Activated CD4-positive, alpha-beta memory T cell treated with anti-CD3 and anti-CD28 coated beads, Interleukin-2, amount 10 ng/mL, durations not matched to agents 7 days and 5 days (primary cell): Measurements from ENCODE around the gene TMEM169. TPM values are rescaled to one million over a fixed set of nuclear protein-coding genes. Genes with fewer than 3 reads are reported as not detected.
A peak's percentile ranks its signal among the peaks of the same experiment; 100 is the strongest.

ENCODE experiments used
- CTCF ChIA-PET: fragments of 350-600 bp; sonication (Branson Sonifier 250); formaldehyde crosslinking; loops from one replicate; lab custom pipeline; 2021; ENCODE audit warnings: antibody characterized with exemption, inconsistent platforms; lab: Charles Lee
- POLR2A ChIA-PET: fragments of 350-600 bp; sonication (Branson Sonifier 250); formaldehyde crosslinking; loops from one replicate; lab custom pipeline; 2021; ENCODE audit warnings: antibody characterized with exemption; lab: Charles Lee
- DNase-seq: peaks from one replicate; pipeline ENCODE4 v3.0.0-alpha.2; 2020
- H3K27ac Mint-ChIP-seq: one replicate; pipeline ENCODE4 v1.8.0; 2021; ENCODE audit warnings: mild to moderate bottlenecking, mixed read lengths
- H3K27me3 Mint-ChIP-seq: one replicate; pipeline ENCODE4 v1.8.0; 2021; ENCODE audit warnings: mixed read lengths
- H3K36me3 Mint-ChIP-seq: one replicate; pipeline ENCODE4 v1.8.0; 2021; ENCODE audit warnings: low read depth, mixed read lengths
- H3K4me1 Mint-ChIP-seq: one replicate; pipeline ENCODE4 v1.8.0; 2021; ENCODE audit warnings: mixed read lengths
- H3K4me3 Mint-ChIP-seq: one replicate; pipeline ENCODE4 v1.8.0; 2021; ENCODE audit warnings: mild to moderate bottlenecking, mixed read lengths
- H3K9me3 Mint-ChIP-seq: one replicate; pipeline ENCODE4 v1.8.0; 2021; ENCODE audit warnings: mixed read lengths
- total RNA-seq, 2 experiments: library from RNA; stranded (reverse); gene quantifications; one replicate each; pipeline ENCODE4 v1.2.3, GENCODE V29; 2021

TMEM169 gene
- total RNA-seq, 2 experiments from 2014 or later: 2.3 to 3.5 TPM

- no peaks in the 10 kb centered on the region for H3K27me3 Mint-ChIP-seq
- no peak overlapping the region for H3K27ac Mint-ChIP-seq
- ChIA-PET CTCF (interaction anchor here (0.7 to 0.9 kb wide), 2 partner anchors 13 to 24 kb away, joined by 3 read pairs; no protein-coding TSS in a partner anchor), POLR2A (interaction anchor here (0.8 to 2.2 kb wide), 3 partner anchors 9 to 58 kb away, joined by 4 to 10 read pairs (median 4); partner anchors contain the start of genes PECR, TMEM169 and XRCC5)
- no peaks in the 10 kb centered on the region for H3K9me3 Mint-ChIP-seq
- H3K4me1 Mint-ChIP-seq: peaks cover 23% of the 10 kb centered on the region
- peaks cover 7% of the 10 kb centered on the region for H3K36me3 Mint-ChIP-seq
- DNase-seq: no peak
- no peak overlapping the region for H3K4me3 Mint-ChIP-seq
Observed at GRCh38 chr2:216090369-216090786, 8.7 kb downstream of the TMEM169 start.

GRCh38 chr2:216092646-216093045 is 10.9 kb downstream of the TMEM169 start:
- DNase-seq: no peak
- Mint-ChIP-seq H3K4me3 (no peak overlapping the region), H3K4me1 (peaks cover 15% of the 10 kb centered on the region), H3K27ac (no peak overlapping the region), H3K36me3 (peaks cover 7% of the 10 kb centered on the region), H3K27me3 (no peaks in the 10 kb centered on the region), H3K9me3 (no peaks in the 10 kb centered on the region)
- POLR2A ChIA-PET: interaction anchor here (1.9 to 2.3 kb wide), 2 partner anchors 11 to 16 kb away, joined by 5 read pairs; partner anchors contain the start of genes PECR, TMEM169 and XRCC5
- CTCF ChIA-PET: interaction anchor here (1.1 to 1.5 kb wide), 4 partner anchors 10 to 19 kb away, joined by 3 to 5 read pairs (median 4); partner anchors contain the start of genes PECR and TMEM169

DNA sequence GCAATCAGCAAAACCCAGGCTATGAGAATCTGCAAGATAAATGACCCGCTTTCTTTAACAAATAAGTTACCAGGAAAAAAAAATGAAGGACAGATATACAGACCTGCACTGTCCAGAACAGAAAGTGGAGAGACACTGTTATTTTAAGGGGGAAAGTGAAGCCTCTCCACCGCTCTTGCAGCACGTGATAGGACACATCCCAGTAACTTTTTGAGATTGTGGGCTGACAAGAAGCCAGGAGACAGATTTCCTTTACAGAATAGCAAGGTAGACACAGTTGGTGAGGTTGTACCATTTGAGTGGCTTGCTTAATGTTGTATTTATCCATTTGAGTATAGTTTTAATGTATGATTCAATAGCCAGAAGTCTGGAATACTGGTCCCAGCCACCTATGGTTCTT is 13.0 kb downstream of the TMEM169 start:
- H3K27me3 Mint-ChIP-seq: no peaks in the 10 kb centered on the region
- CTCF ChIA-PET: interaction anchor here (0.6 to 1.2 kb wide), 3 partner anchors 14 to 61 kb away, joined by 3 to 4 read pairs (median 3); no protein-coding TSS in a partner anchor

DNA sequence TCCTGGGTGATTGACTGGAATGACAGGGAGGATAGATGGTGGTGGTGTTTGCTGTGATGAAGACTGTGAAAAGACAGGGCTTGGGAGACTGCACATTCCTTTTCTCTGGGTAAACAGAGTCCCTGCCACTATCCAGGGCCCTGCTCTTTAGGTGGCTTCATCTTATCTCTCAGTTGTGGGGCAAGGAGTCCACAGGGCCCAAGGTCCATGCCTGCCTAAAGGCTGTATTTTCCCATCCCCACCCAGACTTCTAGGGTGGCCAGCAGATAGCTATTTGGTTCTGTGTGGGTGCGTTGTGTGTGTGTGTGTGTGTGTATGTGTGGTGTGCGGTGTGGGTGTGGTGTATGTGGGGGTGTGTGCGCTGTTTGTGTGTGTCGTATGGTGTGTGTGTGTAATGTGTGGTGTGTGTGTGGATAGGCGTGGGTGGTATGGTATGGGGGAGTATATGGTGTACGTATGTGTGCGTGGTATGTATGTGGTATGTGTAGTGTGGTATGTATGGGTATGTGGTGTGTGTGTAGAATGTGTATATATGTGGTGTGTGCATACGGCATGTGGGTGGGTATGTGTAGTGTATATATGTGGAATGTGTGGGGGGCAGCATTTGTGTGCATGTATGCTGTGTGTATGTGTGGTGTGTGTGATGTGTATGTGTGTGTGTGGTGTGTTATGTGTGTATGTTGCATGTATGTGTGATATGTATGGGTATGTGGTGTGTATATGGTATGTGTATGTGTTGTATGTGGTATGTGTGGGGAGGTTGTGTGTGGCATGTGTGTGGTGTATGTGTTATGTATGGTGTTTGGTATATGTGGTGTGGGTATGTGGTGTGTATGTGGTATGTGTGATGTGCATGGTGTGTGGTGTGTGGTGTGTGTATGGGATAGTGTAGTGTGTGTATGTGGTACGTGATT is 17.0 kb downstream of the TMEM169 start:
- H3K27me3 Mint-ChIP-seq: no peaks in the 10 kb centered on the region

More for the DNA sequence above, 13.0 kb downstream of the TMEM169 start:
- POLR2A ChIA-PET: no interaction called here
- Mint-ChIP-seq H3K27ac (no peak overlapping the region), H3K4me3 (no peak overlapping the region), H3K9me3 (no peaks in the 10 kb centered on the region), H3K4me1 (peaks cover 10% of the 10 kb centered on the region), H3K36me3 (peaks cover 3% of the 10 kb centered on the region)
- no peak for DNase-seq

GRCh38 chr2:216101109-216101508 is 19.4 kb downstream of the TMEM169 start:
- no peaks in the 10 kb centered on the region for H3K9me3 Mint-ChIP-seq
- H3K4me3 Mint-ChIP-seq: no peak overlapping the region
- H3K27me3 Mint-ChIP-seq: no peaks in the 10 kb centered on the region
- CTCF ChIA-PET: interaction anchor here (1.4 to 2.1 kb wide), 2 partner anchors 9 to 13 kb away, joined by 3 to 8 read pairs; no protein-coding TSS in a partner anchor
- POLR2A ChIA-PET: no interaction called here
- peaks cover 6% of the 10 kb centered on the region for H3K36me3 Mint-ChIP-seq
- peaks cover 11% of the 10 kb centered on the region for H3K4me1 Mint-ChIP-seq
- no peak for DNase-seq
- H3K27ac Mint-ChIP-seq: no peak overlapping the region

More for the DNA sequence above, 17.0 kb downstream of the TMEM169 start:
- no peaks in the 10 kb centered on the region for H3K9me3 Mint-ChIP-seq
- H3K4me1 Mint-ChIP-seq: peaks cover 6% of the 10 kb centered on the region
- ChIA-PET CTCF (no interaction called here), POLR2A (no interaction called here)
- no peak overlapping the region for H3K4me3 Mint-ChIP-seq
- H3K36me3 Mint-ChIP-seq: peaks cover 6% of the 10 kb centered on the region
- DNase-seq: no peak
- no peak overlapping the region for H3K27ac Mint-ChIP-seq

GRCh38 chr2:216103213-216103612 is 21.5 kb downstream of the TMEM169 start:
- no peaks in the 10 kb centered on the region for H3K27me3 Mint-ChIP-seq
- POLR2A ChIA-PET: interaction anchor here (1.4 kb wide), 1 partner anchor 20 kb away, joined by 4 read pairs; no protein-coding TSS in a partner anchor

DNA sequence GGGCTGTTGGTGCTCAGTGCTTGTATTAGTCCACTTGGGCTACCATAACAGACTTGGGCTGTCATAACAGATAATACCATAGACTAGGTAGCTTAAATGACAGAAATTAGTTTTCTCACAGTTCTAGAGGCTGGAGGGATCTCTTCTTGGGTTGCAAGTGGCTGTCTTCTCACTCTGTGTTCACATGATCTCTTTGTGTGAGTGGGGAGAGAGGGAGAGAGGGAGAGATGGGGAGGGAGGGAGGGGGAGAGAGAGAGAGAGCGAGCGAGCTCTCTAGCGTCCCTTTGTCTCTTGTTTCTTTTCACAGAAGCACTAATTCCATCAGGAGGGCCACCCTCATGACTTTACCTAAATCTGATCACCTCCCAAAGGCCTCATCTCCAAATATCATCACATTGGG is 23.0 kb downstream of the TMEM169 start:
- Mint-ChIP-seq H3K36me3 (peaks cover 11% of the 10 kb centered on the region), H3K9me3 (no peaks in the 10 kb centered on the region), H3K27ac (no peak overlapping the region), H3K27me3 (no peaks in the 10 kb centered on the region), H3K4me3 (no peak overlapping the region), H3K4me1 (peaks cover 21% of the 10 kb centered on the region)
- no peak for DNase-seq
- ChIA-PET POLR2A (no interaction called here), CTCF (interaction anchor here (0.7 kb wide), 1 partner anchor 10 kb away, joined by 3 read pairs; no protein-coding TSS in a partner anchor)

More at GRCh38 chr2:216103213-216103612, 21.5 kb downstream of the TMEM169 start:
- Mint-ChIP-seq H3K36me3 (peaks cover 6% of the 10 kb centered on the region), H3K4me3 (no peak overlapping the region), H3K9me3 (no peaks in the 10 kb centered on the region), H3K4me1 (peaks cover 15% of the 10 kb centered on the region), H3K27ac (no peak overlapping the region)
- CTCF ChIA-PET: interaction anchor here (1.0 to 1.1 kb wide), 2 partner anchors 11 to 13 kb away, joined by 3 to 4 read pairs; no protein-coding TSS in a partner anchor
- no peak for DNase-seq

DNA sequence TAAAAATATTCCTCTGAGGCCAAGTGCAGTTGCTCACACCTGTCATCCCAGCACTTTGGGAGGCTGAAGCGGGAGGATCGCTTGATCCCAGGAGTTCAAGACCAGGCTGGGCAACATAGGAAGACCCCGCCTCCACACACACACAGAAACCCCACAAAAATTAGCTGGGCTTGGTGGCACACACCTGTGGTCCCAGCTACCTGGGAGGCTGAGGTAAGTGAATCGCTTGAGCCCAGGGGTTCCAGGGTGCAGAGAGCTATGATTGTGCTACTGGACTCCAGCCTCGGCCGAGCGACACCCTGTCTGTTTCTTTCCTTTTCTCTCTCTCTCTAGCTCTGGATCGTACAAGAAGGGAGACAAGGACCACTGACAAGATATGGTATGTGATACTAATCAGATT is 25.6 kb downstream of the TMEM169 start:
- ChIA-PET POLR2A (interaction anchor here (0.9 to 8.5 kb wide), 3 partner anchors 12 to 75 kb away, joined by 3 to 103 read pairs (median 29); partner anchors contain the start of genes PECR and TMEM169), CTCF (interaction anchor here (1.0 to 4.1 kb wide), 3 partner anchors 14 to 49 kb away, joined by 3 to 32 read pairs (median 27); partner anchors contain the start of genes PECR and TMEM169)
- DNase-seq: no peak
- peak overlapping the region; percentile 1 for H3K4me3 Mint-ChIP-seq
- no peak overlapping the region for H3K27ac Mint-ChIP-seq
- H3K9me3 Mint-ChIP-seq: no peaks in the 10 kb centered on the region
- H3K4me1 Mint-ChIP-seq: peaks cover 37% of the 10 kb centered on the region
- peaks cover 28% of the 10 kb centered on the region for H3K36me3 Mint-ChIP-seq
- H3K27me3 Mint-ChIP-seq: no peaks in the 10 kb centered on the region

DNA sequence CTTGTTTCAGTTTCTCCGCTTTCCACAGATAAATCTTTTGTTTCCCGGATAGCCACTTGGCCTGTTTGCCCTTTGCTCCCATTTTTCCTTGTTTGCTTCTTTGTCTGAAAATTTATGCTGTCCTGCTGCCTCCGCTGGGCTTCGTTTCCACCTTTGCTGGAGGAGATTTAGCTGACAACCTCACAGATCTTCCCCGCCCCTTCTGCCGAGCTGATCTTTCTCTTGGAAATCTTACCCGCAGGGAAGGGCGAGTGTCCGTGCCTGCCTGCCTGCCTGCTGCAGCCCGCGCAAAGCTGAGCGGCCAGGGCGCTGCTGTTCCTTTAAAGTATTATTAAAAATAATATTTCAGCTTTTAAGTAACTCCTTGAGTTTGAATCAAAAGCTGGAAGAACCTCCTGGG is 26.0 kb downstream of the TMEM169 start:
- no peak overlapping the region for H3K27ac Mint-ChIP-seq

DNA sequence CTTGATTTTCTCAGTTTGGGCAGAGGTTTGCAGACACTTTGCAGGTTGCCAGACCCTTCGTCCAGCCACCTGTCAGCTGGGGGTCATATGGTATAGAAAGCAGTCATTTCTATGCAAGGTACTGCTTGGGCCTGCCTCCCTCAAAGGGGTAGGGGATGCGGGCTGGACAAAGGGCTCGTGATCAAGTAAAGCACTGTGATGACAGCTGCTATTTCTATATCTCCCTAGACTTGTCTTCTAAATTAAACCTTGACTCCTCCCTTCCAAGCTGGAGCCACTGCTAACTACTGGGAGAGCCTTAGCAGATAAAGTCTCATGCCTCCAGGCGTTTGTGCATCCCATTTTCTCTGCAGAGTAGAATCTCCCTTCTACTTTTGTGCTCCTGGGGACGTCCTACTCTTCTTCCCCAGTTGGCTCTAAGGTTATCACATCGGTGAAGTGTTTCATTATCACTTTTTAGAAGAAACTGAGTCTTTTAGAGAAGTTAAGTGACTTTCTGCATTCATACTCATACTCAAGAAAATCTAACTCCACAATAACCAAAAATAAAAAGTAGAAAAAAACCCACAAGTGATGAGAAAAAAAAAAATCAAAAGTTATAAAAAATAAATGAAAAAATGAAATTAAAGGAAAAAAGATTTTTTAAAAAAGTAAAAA is 26.7 kb downstream of the TMEM169 start:
- H3K9me3 Mint-ChIP-seq: no peaks in the 10 kb centered on the region
- ChIA-PET CTCF (interaction anchor here (0.9 to 4.1 kb wide), 10 partner anchors 12 to 295 kb away, joined by 3 to 32 read pairs (median 21); partner anchors contain the start of genes PECR and TMEM169), POLR2A (interaction anchor here (0.9 to 8.5 kb wide), 13 partner anchors 11 to 797 kb away, joined by 3 to 103 read pairs (median 10); partner anchors contain the start of genes ATIC, PECR and TMEM169)

More for the DNA sequence above, 26.0 kb downstream of the TMEM169 start:
- no peak for DNase-seq
- Mint-ChIP-seq H3K27me3 (no peaks in the 10 kb centered on the region), H3K4me3 (peak overlapping the region; percentile 1), H3K4me1 (peaks cover 42% of the 10 kb centered on the region), H3K36me3 (peaks cover 33% of the 10 kb centered on the region), H3K9me3 (no peaks in the 10 kb centered on the region)
- POLR2A ChIA-PET: interaction anchor here (0.9 to 8.5 kb wide), 5 partner anchors 11 to 102 kb away, joined by 3 to 103 read pairs (median 19); partner anchors contain the start of genes PECR and TMEM169
- CTCF ChIA-PET: interaction anchor here (1.3 to 4.1 kb wide), 4 partner anchors 14 to 50 kb away, joined by 3 to 32 read pairs (median 27); partner anchors contain the start of genes PECR and TMEM169

GRCh38 chr2:216108967-216109921 is 27.5 kb downstream of the TMEM169 start, which contains the start of gene XRCC5:
XRCC5 (plus strand) TSS chr2:216109348; CDS start chr2:216109437, 89 bp downstream.
- H3K27me3 Mint-ChIP-seq: no peaks in the 10 kb centered on the region
- peaks cover 55% of the 10 kb centered on the region for H3K4me1 Mint-ChIP-seq
- H3K9me3 Mint-ChIP-seq: no peaks in the 10 kb centered on the region
- POLR2A ChIA-PET: interaction anchor here (1.0 to 8.5 kb wide), 15 partner anchors 10 to 798 kb away, joined by 3 to 103 read pairs (median 8); partner anchors contain the start of genes ATIC, PECR, RPL37A and TMEM169
- CTCF ChIA-PET: interaction anchor here (0.9 to 4.1 kb wide), 19 partner anchors 11 to 303 kb away, joined by 3 to 32 read pairs (median 4); partner anchors contain the start of genes MREG, PECR, SMARCAL1 and TMEM169
- H3K4me3 Mint-ChIP-seq: peak within 1 kb of the TSS; percentile 99
- peaks cover 46% of the 10 kb centered on the region for H3K36me3 Mint-ChIP-seq
- peak within 1 kb of the TSS; percentile 98 for H3K27ac Mint-ChIP-seq
- DNase-seq: peak; percentile 97

More for the DNA sequence above, 26.7 kb downstream of the TMEM169 start:
- Mint-ChIP-seq H3K4me1 (peaks cover 48% of the 10 kb centered on the region), H3K27me3 (no peaks in the 10 kb centered on the region), H3K36me3 (peaks cover 39% of the 10 kb centered on the region), H3K27ac (peak overlapping the region; percentile 98), H3K4me3 (peak overlapping the region; percentile 99)
- DNase-seq: no peak
